Body of pancreas (tissue), 4 donors: ENCODE results near the gene MPC1.

ENCODE experiments used
- POLR2A ChIP-seq, 3 donors: fragments of 450-650 bp; IDR thresholded peaks; one replicate each; pipeline ENCODE4 v1.6.1; 2016; ENCODE audit warnings: antibody characterized with exemption in 3 of 3, mild to moderate bottlenecking in 2 of 3
- TF ChIP-seq, protein P1 (sequence below), 7 experiments: fragments of 450-650 bp in 4 of 7; fragments of 200-600 bp in 3 of 7; sonication (generic) in 3 of 7; IDR thresholded peaks; one replicate each; pipeline ENCODE4 v1.5.1; 2016 to 2019; ENCODE audit warnings: antibody characterized with exemption in 7 of 7

GRCh38 chr6:166406197-166406596 lies 23.5 kb upstream of the MPC1 start:
- TF ChIP-seq, protein P1, sequence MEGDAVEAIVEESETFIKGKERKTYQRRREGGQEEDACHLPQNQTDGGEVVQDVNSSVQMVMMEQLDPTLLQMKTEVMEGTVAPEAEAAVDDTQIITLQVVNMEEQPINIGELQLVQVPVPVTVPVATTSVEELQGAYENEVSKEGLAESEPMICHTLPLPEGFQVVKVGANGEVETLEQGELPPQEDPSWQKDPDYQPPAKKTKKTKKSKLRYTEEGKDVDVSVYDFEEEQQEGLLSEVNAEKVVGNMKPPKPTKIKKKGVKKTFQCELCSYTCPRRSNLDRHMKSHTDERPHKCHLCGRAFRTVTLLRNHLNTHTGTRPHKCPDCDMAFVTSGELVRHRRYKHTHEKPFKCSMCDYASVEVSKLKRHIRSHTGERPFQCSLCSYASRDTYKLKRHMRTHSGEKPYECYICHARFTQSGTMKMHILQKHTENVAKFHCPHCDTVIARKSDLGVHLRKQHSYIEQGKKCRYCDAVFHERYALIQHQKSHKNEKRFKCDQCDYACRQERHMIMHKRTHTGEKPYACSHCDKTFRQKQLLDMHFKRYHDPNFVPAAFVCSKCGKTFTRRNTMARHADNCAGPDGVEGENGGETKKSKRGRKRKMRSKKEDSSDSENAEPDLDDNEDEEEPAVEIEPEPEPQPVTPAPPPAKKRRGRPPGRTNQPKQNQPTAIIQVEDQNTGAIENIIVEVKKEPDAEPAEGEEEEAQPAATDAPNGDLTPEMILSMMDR (IDR thresholded peaks at IDR 0.05): no peak
- TF ChIP-seq POLR2A (IDR thresholded peaks at IDR 0.05): no peak
